Activated naive CD8-positive, alpha-beta T cell treated with anti-CD3 and anti-CD28 coated beads, Interleukin-2, amount 10 ng/mL, durations not matched to agents 7 days and 5 days (primary cell): ENCODE measurements around the gene SHROOM1. TPM values are rescaled to one million over a fixed set of nuclear protein-coding genes. Genes with fewer than 3 reads are reported as not detected.

Experiments used
- ATAC-seq: fragments of 150-1000 bp; cut with Tn5 transposase; one replicate; pipeline ENCODE4 v1.10.0; 2021; ENCODE audit warnings: low read depth, moderate library complexity
- POLR2A ChIA-PET: fragments of 350-600 bp; sonication (Branson Sonifier 250); formaldehyde crosslinking; loops from one replicate; lab custom pipeline; 2021; ENCODE audit warnings: antibody characterized with exemption; lab: Charles Lee
- DNase-seq: peaks from one replicate; pipeline ENCODE4 v3.0.0; 2021
- H3K27ac Mint-ChIP-seq: one replicate; pipeline ENCODE4 v1.8.0; 2022; ENCODE audit warnings: mild to moderate bottlenecking, mixed read lengths
- H3K27me3 Mint-ChIP-seq: one replicate; pipeline ENCODE4 v1.8.0; 2022; ENCODE audit warnings: mild to moderate bottlenecking, moderate library complexity, mixed read lengths
- H3K36me3 Mint-ChIP-seq: one replicate; pipeline ENCODE4 v1.8.0; 2021; ENCODE audit warnings: mild to moderate bottlenecking, mixed read lengths
- H3K4me1 Mint-ChIP-seq: one replicate; pipeline ENCODE4 v1.8.0; 2021; ENCODE audit warnings: mixed read lengths
- H3K4me3 Mint-ChIP-seq: one replicate; pipeline ENCODE4 v1.8.0; 2022; ENCODE audit warnings: mild to moderate bottlenecking, moderate library complexity, mixed read lengths
- H3K9me3 Mint-ChIP-seq: one replicate; pipeline ENCODE4 v1.8.0; 2021; ENCODE audit warnings: mixed read lengths
- total RNA-seq, 2 experiments: library from RNA; stranded (reverse); gene quantifications; one replicate each; pipeline ENCODE4 v1.2.3, GENCODE V29; 2021

SHROOM1 gene
- total RNA-seq, 2 experiments from 2014 or later = 4.0 to 6.3 TPM

- ATAC-seq = no peak
- no peak for DNase-seq
- peaks cover 45% of the 10 kb centered on the region for H3K27me3 Mint-ChIP-seq
- H3K36me3 Mint-ChIP-seq = peaks cover 2% of the 10 kb centered on the region
- no peak overlapping the region for H3K27ac Mint-ChIP-seq
- POLR2A ChIA-PET = interaction anchor here (1.7 kb wide), 1 partner anchor 223 kb away, joined by 5 read pairs; the partner anchor contains the start of gene HSPA4
- no peak overlapping the region for H3K4me3 Mint-ChIP-seq
- H3K4me1 Mint-ChIP-seq = peaks cover 20% of the 10 kb centered on the region
- no peaks in the 10 kb centered on the region for H3K9me3 Mint-ChIP-seq
Observed at GRCh38 chr5:132827943-132828673, 2.3 kb downstream of the SHROOM1 start.

- Mint-ChIP-seq H3K36me3 (peaks cover 2% of the 10 kb centered on the region), H3K9me3 (no peaks in the 10 kb centered on the region), H3K4me1 (peaks cover 20% of the 10 kb centered on the region), H3K27me3 (peaks cover 45% of the 10 kb centered on the region), H3K27ac (no peak overlapping the region), H3K4me3 (peak overlapping the region; percentile 67)
- ATAC-seq = no peak
- POLR2A ChIA-PET = interaction anchor here (1.4 kb wide), 1 partner anchor 49 kb away, joined by 3 read pairs; the partner anchor contains the start of gene SEPTIN8
- no peak for DNase-seq
Observed at GRCh38 chr5:132826424-132827082, 3.9 kb downstream of the SHROOM1 start.

- H3K27me3 Mint-ChIP-seq = peaks cover 38% of the 10 kb centered on the region
- H3K36me3 Mint-ChIP-seq = peaks cover 2% of the 10 kb centered on the region
- no peak overlapping the region for H3K27ac Mint-ChIP-seq
- POLR2A ChIA-PET = interaction anchor here (1.2 to 1.4 kb wide), 2 partner anchors 49 to 72 kb away, joined by 3 read pairs; partner anchors contain the start of gene SEPTIN8
- peak overlapping the region; percentile 67 for H3K4me3 Mint-ChIP-seq
- DNase-seq (no peak), ATAC-seq (peak; percentile 41)
- peaks cover 17% of the 10 kb centered on the region for H3K4me1 Mint-ChIP-seq
- no peaks in the 10 kb centered on the region for H3K9me3 Mint-ChIP-seq
Observed at GRCh38 chr5:132825834-132826391, 4.5 kb downstream of the SHROOM1 start.

- POLR2A ChIA-PET = interaction anchor here (0.5 to 1.4 kb wide), 9 partner anchors 34 to 1180 kb away, joined by 3 to 4 read pairs (median 3); partner anchors contain the start of genes CCNI2, GDF9, HSPA4 and SEPTIN8
- Mint-ChIP-seq H3K4me1 (peaks cover 19% of the 10 kb centered on the region), H3K9me3 (no peaks in the 10 kb centered on the region), H3K36me3 (peaks cover 2% of the 10 kb centered on the region), H3K27ac (no peak overlapping the region), H3K4me3 (peak overlapping the region; percentile 75), H3K27me3 (peaks cover 40% of the 10 kb centered on the region)
- ATAC-seq = no peak
- DNase-seq = peak; percentile 67
Observed at GRCh38 chr5:132825033-132825833, 5.2 kb downstream of the SHROOM1 start.

GRCh38 chr5:132824426-132824825, 6.0 kb downstream of the SHROOM1 start:
- no peak overlapping the region for H3K27ac Mint-ChIP-seq
- H3K4me1 Mint-ChIP-seq = peaks cover 22% of the 10 kb centered on the region
- no peak for DNase-seq
- no peaks in the 10 kb centered on the region for H3K9me3 Mint-ChIP-seq
- POLR2A ChIA-PET = interaction anchor here (0.9 to 1.3 kb wide), 5 partner anchors 9 to 1180 kb away, joined by 3 read pairs; partner anchors contain the start of genes CCNI2, GDF9, HSPA4 and UQCRQ
- peak overlapping the region; percentile 75 for H3K4me3 Mint-ChIP-seq
- peaks cover 39% of the 10 kb centered on the region for H3K27me3 Mint-ChIP-seq
- H3K36me3 Mint-ChIP-seq = peaks cover 2% of the 10 kb centered on the region
- ATAC-seq = no peak

GRCh38 chr5:132823481-132824050, 6.9 kb downstream of the SHROOM1 start:
- ATAC-seq = no peak
- H3K36me3 Mint-ChIP-seq = peaks cover 2% of the 10 kb centered on the region
- peaks cover 33% of the 10 kb centered on the region for H3K27me3 Mint-ChIP-seq
- no peak overlapping the region for H3K27ac Mint-ChIP-seq
- POLR2A ChIA-PET = interaction anchor here (0.9 to 1.1 kb wide), 2 partner anchors 9 to 454 kb away, joined by 3 to 5 read pairs; partner anchors contain the start of gene SLC22A5
- H3K4me1 Mint-ChIP-seq = peaks cover 24% of the 10 kb centered on the region
- no peak for DNase-seq
- H3K4me3 Mint-ChIP-seq = peak overlapping the region; percentile 63
- H3K9me3 Mint-ChIP-seq = no peaks in the 10 kb centered on the region

- Mint-ChIP-seq H3K4me1 (peaks cover 24% of the 10 kb centered on the region), H3K27me3 (peaks cover 31% of the 10 kb centered on the region), H3K4me3 (peak overlapping the region; percentile 63), H3K9me3 (no peaks in the 10 kb centered on the region), H3K36me3 (peaks cover 2% of the 10 kb centered on the region), H3K27ac (no peak overlapping the region)
- DNase-seq (peak; percentile 60), ATAC-seq (no peak)
- POLR2A ChIA-PET = interaction anchor here (1.1 kb wide), 1 partner anchor 453 kb away, joined by 5 read pairs; the partner anchor contains the start of gene SLC22A5
Observed at GRCh38 chr5:132822650-132823480, 7.6 kb downstream of the SHROOM1 start.

- Mint-ChIP-seq H3K36me3 (no peaks in the 10 kb centered on the region), H3K4me3 (no peak overlapping the region), H3K9me3 (no peaks in the 10 kb centered on the region), H3K27ac (no peak overlapping the region), H3K4me1 (peaks cover 21% of the 10 kb centered on the region), H3K27me3 (peaks cover 21% of the 10 kb centered on the region)
- DNase-seq (no peak), ATAC-seq (no peak)
- POLR2A ChIA-PET = interaction anchor here (1.8 kb wide), 1 partner anchor 84 kb away, joined by 5 read pairs; the partner anchor contains the start of gene KIF3A
Observed at GRCh38 chr5:132821791-132822190, 8.7 kb downstream of the SHROOM1 start.

GRCh38 chr5:132821350-132821749, 9.1 kb downstream of the SHROOM1 start:
- Mint-ChIP-seq H3K4me3 (no peak overlapping the region), H3K36me3 (no peaks in the 10 kb centered on the region), H3K27ac (no peak overlapping the region), H3K9me3 (no peaks in the 10 kb centered on the region), H3K27me3 (peaks cover 19% of the 10 kb centered on the region), H3K4me1 (peaks cover 21% of the 10 kb centered on the region)
- no peak for DNase-seq
- no peak for ATAC-seq
- POLR2A ChIA-PET = interaction anchor here (1.8 kb wide), 2 partner anchors 74 to 84 kb away, joined by 5 read pairs; partner anchors contain the start of genes CCNI2 and KIF3A

GRCh38 chr5:132820162-132820754, 10.2 kb downstream of the SHROOM1 start:
- POLR2A ChIA-PET = interaction anchor here (0.7 to 1.8 kb wide), 8 partner anchors 13 to 361 kb away, joined by 3 to 9 read pairs (median 4); partner anchors contain the start of genes CCNI2, IRF1 and KIF3A
- Mint-ChIP-seq H3K36me3 (no peaks in the 10 kb centered on the region), H3K4me1 (peaks cover 21% of the 10 kb centered on the region), H3K27me3 (peaks cover 22% of the 10 kb centered on the region), H3K4me3 (peak overlapping the region; percentile 75), H3K9me3 (no peaks in the 10 kb centered on the region), H3K27ac (peak overlapping the region; percentile 40)
- ATAC-seq = peak; percentile 83
- peak; percentile 89 for DNase-seq

GRCh38 chr5:132819468-132819867, 11.0 kb downstream of the SHROOM1 start:
- POLR2A ChIA-PET = interaction anchor here (0.9 to 1.8 kb wide), 4 partner anchors 66 to 329 kb away, joined by 3 to 9 read pairs (median 5); partner anchors contain the start of genes CCNI2 and IRF1
- H3K4me3 Mint-ChIP-seq = peak overlapping the region; percentile 76
- no peak for ATAC-seq
- H3K9me3 Mint-ChIP-seq = no peaks in the 10 kb centered on the region
- H3K36me3 Mint-ChIP-seq = no peaks in the 10 kb centered on the region
- H3K4me1 Mint-ChIP-seq = peaks cover 16% of the 10 kb centered on the region
- peak overlapping the region; percentile 65 for H3K27ac Mint-ChIP-seq
- DNase-seq = no peak
- peaks cover 27% of the 10 kb centered on the region for H3K27me3 Mint-ChIP-seq
